Measurements from ENCODE around the gene ACTN4.

ACTN4 gene

DNA sequence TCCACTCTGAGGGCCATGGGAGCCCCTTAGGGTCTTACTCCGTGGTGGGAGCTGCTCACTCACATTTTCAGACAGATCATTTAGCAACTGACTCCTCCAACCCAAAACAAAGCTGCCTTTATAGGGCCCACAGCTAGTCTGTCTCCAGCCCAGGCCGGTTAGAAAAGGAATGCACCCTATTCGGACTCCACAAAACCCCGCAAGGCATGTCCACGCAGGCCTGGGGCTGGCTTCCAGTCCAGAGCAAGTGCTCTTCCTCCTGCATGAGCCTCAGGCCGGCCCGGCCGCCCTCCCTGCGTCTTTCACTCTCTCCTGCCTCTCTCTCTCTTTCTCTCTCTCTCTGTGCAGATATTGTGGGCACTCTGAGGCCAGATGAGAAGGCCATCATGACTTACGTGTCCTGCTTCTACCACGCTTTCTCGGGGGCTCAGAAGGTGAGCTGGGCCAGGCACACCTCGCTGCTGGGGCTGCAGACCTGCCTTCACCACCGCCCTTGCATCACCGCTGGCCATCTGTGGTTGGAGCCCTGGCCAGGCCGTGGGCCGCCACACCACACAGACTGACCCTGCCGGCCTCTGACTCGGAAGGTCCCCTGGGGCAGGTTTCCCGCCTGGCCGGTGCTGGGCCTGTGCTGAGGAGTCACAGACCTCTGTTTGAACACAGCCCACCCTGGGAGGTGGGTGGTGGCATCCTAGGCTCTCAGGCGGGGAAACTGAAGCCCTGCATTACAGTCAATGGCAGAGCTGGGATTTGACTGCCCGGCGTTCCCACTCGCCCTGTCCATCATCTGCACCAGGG, 63.7 kb downstream of the ACTN4 start:
- H3K4me3 ChIP-seq (ENCODE audit: low read depth, low read length) = no peak overlapping the region
- TF ChIP-seq, protein P1, sequence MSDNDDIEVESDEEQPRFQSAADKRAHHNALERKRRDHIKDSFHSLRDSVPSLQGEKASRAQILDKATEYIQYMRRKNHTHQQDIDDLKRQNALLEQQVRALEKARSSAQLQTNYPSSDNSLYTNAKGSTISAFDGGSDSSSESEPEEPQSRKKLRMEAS (IDR thresholded peaks at IDR 0.05; ENCODE audit: low read depth, low read length) = no peak
- TF ChIP-seq, protein P2, sequence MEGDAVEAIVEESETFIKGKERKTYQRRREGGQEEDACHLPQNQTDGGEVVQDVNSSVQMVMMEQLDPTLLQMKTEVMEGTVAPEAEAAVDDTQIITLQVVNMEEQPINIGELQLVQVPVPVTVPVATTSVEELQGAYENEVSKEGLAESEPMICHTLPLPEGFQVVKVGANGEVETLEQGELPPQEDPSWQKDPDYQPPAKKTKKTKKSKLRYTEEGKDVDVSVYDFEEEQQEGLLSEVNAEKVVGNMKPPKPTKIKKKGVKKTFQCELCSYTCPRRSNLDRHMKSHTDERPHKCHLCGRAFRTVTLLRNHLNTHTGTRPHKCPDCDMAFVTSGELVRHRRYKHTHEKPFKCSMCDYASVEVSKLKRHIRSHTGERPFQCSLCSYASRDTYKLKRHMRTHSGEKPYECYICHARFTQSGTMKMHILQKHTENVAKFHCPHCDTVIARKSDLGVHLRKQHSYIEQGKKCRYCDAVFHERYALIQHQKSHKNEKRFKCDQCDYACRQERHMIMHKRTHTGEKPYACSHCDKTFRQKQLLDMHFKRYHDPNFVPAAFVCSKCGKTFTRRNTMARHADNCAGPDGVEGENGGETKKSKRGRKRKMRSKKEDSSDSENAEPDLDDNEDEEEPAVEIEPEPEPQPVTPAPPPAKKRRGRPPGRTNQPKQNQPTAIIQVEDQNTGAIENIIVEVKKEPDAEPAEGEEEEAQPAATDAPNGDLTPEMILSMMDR (IDR thresholded peaks at IDR 0.05; ENCODE audit: low read depth, low read length) = no peak
- TF ChIP-seq MYC (IDR thresholded peaks at IDR 0.05; ENCODE audit: low read depth, low read length) (no peak), POLR2A (IDR thresholded peaks at IDR 0.05; ENCODE audit: extremely low read depth, insufficient read length) (no peak)
- no peak for DNase-seq (ENCODE audit: low read depth)

DNA sequence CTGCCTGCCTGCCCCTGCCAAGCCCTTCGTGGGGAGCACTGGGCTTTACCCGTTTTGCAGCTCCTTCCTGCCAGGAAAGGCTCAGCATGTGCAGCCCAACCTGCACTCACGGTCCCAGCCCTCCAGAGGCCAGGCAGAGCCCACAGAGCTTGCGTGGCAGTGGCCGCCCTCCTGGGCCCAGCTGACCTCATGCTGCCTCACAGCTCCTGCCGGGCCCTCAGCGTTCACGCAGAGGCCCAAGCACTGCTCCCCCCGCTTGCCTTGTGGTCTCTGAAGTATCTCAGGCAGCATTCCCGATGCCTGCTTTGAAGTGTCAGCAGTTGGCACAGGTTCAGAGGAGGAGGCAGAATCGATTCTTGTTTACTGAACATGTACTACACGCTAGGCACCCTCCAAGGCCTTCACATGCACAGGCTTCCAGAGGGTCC, 64.3 kb downstream of the ACTN4 start:
- TF ChIP-seq POLR2A (IDR thresholded peaks at IDR 0.05; ENCODE audit: extremely low read depth, insufficient read length) = no peak
- no peak for TF ChIP-seq MYC (IDR thresholded peaks at IDR 0.05; ENCODE audit: low read depth, low read length)
- H3K4me3 ChIP-seq (ENCODE audit: low read depth, low read length) = no peak overlapping the region
- DNase-seq (ENCODE audit: low read depth) = no peak

DNA sequence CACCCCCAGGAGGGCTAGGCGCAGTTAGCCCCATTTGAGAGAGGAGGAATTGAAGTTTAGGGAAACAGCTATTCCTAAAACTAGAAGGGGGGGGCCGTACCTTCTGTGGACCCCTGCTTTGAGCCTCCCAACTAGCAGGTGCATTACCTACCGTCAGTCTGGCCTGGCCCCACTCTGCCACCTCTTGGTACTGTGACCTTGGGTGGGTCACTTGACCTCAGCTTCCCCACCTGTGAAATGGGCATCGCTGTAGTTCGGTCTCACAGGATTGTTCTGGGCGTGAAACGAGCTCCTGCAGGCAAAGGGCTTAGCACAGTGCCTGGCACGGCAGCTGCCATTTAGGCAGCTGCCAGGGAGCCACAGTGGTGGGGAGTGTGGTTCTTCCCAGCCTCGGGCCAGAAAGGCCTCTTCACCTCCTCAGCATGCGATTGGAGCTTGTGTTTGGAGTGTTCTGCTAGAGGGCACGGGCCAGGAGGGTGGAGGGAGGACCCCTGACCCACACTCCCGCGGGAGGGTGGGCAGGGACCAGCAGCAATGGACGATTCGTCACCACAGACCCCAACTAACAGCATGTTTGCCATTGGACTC, 64.8 kb downstream of the ACTN4 start:
- DNase-seq (ENCODE audit: low read depth) = no peak
- TF ChIP-seq MYC (IDR thresholded peaks at IDR 0.05; ENCODE audit: low read depth, low read length) = no peak
- TF ChIP-seq, protein P2 (IDR thresholded peaks at IDR 0.05; ENCODE audit: low read depth, low read length) = no peak
- TF ChIP-seq, protein P1 (IDR thresholded peaks at IDR 0.05; ENCODE audit: low read depth, low read length) = no peak
- no peak overlapping the region for H3K4me3 ChIP-seq (ENCODE audit: low read depth, low read length)

DNA sequence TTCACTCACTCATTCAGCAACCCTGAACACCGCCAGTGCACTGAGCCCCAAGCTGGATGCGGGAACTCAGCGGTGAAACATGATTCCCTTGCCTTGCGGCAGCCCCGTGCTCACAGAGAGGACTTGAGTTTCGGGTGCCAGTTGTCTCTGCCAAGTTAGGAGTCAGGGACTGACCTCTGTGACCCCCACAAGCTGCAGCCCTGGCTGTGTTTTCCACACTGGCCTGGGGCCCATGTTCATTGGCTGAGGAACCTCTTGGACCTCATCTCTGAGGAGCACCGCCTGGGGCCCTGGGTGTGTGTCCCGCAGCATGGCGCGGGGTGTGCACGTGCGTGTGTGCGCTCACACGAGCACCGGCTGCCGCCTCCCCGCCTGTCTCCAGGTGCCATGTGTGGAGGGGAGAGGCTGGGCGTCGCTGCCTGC, 65.8 kb downstream of the ACTN4 start:
- TF ChIP-seq, protein P1 (IDR thresholded peaks at IDR 0.05; ENCODE audit: low read depth, low read length) = no peak
- TF ChIP-seq MYC (IDR thresholded peaks at IDR 0.05; ENCODE audit: low read depth, low read length) = no peak
- TF ChIP-seq, protein P2 (IDR thresholded peaks at IDR 0.05; ENCODE audit: low read depth, low read length) = no peak
- TF ChIP-seq POLR2A (IDR thresholded peaks at IDR 0.05; ENCODE audit: extremely low read depth, insufficient read length) = no peak
- no peak overlapping the region for H3K4me3 ChIP-seq (ENCODE audit: low read depth, low read length)
- DNase-seq (ENCODE audit: low read depth) = no peak

DNA sequence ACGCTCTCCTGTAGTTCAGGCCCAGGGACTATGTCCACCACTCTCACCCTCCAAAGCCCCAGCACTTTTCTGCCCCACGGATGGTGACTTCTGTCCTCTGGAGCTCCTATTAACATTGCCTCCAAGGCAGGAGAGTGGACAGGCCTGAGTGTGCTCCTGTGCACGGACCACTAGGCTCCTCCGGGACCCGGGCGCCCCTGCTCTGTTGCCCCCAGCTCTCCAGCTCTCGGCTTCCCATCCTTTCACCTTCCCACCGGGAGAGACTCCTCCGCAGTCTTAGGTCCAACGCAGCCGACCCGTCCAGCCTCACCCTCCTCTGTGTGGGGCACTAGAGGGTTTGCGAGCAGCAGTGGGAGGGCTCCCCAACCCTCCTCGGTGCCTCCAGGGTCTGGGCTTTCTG, 66.4 kb downstream of the ACTN4 start:
- TF ChIP-seq MYC (IDR thresholded peaks at IDR 0.05; ENCODE audit: low read depth, low read length) (no peak), POLR2A (IDR thresholded peaks at IDR 0.05; ENCODE audit: extremely low read depth, insufficient read length) (no peak)
- TF ChIP-seq, protein P2 (IDR thresholded peaks at IDR 0.05; ENCODE audit: low read depth, low read length) = no peak
- TF ChIP-seq, protein P1 (IDR thresholded peaks at IDR 0.05; ENCODE audit: low read depth, low read length) = no peak
- no peak overlapping the region for H3K4me3 ChIP-seq (ENCODE audit: low read depth, low read length)
- no peak for DNase-seq (ENCODE audit: low read depth)

DNA sequence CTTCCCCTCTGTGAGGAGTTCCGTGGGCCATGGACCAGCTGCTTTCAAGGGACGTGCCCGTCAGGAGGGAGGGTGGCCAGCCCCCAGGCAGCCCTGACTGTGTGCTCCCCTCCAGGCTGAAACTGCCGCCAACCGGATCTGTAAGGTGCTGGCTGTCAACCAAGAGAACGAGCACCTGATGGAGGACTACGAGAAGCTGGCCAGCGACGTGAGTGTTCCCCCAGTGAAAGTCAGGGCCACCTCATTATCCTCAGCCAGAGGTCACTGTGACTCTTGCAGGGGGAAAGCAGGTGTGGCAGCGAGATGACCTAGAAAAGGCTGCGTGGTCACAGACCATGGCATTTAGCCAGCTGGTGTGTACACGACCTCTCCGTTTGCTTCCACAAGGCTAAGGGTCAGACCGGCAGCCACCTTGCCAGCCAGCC, 66.9 kb downstream of the ACTN4 start:
- DNase-seq (ENCODE audit: low read depth) = no peak
- H3K4me3 ChIP-seq (ENCODE audit: low read depth, low read length) = no peak overlapping the region
- TF ChIP-seq, protein P1 (IDR thresholded peaks at IDR 0.05; ENCODE audit: low read depth, low read length) = no peak
- TF ChIP-seq POLR2A (IDR thresholded peaks at IDR 0.05; ENCODE audit: extremely low read depth, insufficient read length) = no peak
- TF ChIP-seq, protein P2 (IDR thresholded peaks at IDR 0.05; ENCODE audit: low read depth, low read length) = no peak
- TF ChIP-seq MYC (IDR thresholded peaks at IDR 0.05; ENCODE audit: low read depth, low read length) = no peak

All from NB4 (cell line).